Muscle layer of colon (tissue), 2 donors: ENCODE measurements around the gene AKR1B15.

Experiments
- H3K27ac ChIP-seq: one replicate; pipeline ENCODE4 v1.7.0; 2013; ENCODE audit warnings: low read depth, mild to moderate bottlenecking, low read length, moderate library complexity
- H3K27me3 ChIP-seq, 2 donors: one replicate each; pipeline ENCODE4 v1.7.0; 2013; ENCODE audit warnings: low read length in 2 of 2, mild to moderate bottlenecking in 2 of 2; ENCODE audit not compliant: insufficient read depth in 2 of 2, control insufficient read depth in 1 of 2
- H3K36me3 ChIP-seq: one replicate; pipeline ENCODE4 v1.7.0; 2013; ENCODE audit warnings: mild to moderate bottlenecking, low read length; ENCODE audit not compliant: insufficient read depth
- H3K4me1 ChIP-seq: one replicate; pipeline ENCODE4 v1.7.0; 2013; ENCODE audit warnings: mild to moderate bottlenecking, low read length; ENCODE audit not compliant: insufficient read depth
- H3K4me3 ChIP-seq, 2 donors: one replicate each; pipeline ENCODE4 v1.7.0; 2013; ENCODE audit warnings: low read length in 2 of 2, low read depth in 1 of 2, mild to moderate bottlenecking in 1 of 2, moderate library complexity in 1 of 2
- H3K9ac ChIP-seq: one replicate; pipeline ENCODE4 v1.7.0; 2013; ENCODE audit warnings: low read length
- H3K9me3 ChIP-seq: one replicate; pipeline ENCODE4 v1.7.0; 2013; ENCODE audit warnings: mild to moderate bottlenecking, low read length
- donor health status: abdominal sarcoma.
- donor health status: Adenocarcinoma of cecum.

Gene AKR1B15

GRCh38 chr7:134599371-134599770 is 50.5 kb downstream of the AKR1B15 start:
- H3K4me3 ChIP-seq, result no peak overlapping the region
- peaks cover 4% of the 10 kb centered on the region for H3K4me1 ChIP-seq
- no peak overlapping the region for H3K27ac ChIP-seq
- no peak overlapping the region for H3K9ac ChIP-seq
- H3K27me3 ChIP-seq, result no peaks in the 10 kb centered on the region
- H3K36me3 ChIP-seq, result no peaks in the 10 kb centered on the region
- H3K9me3 ChIP-seq, result no peaks in the 10 kb centered on the region

- H3K36me3 ChIP-seq, result no peaks in the 10 kb centered on the region
- H3K27ac ChIP-seq, result no peak overlapping the region
- no peaks in the 10 kb centered on the region for H3K27me3 ChIP-seq
- no peak overlapping the region for H3K4me3 ChIP-seq
- no peaks in the 10 kb centered on the region for H3K9me3 ChIP-seq
- H3K9ac ChIP-seq, result no peak overlapping the region
- H3K4me1 ChIP-seq, result no peaks in the 10 kb centered on the region
These were observed 52.5 kb downstream of the AKR1B15 start for GRCh38 chr7:134601459-134601858.

- no peaks in the 10 kb centered on the region for H3K4me1 ChIP-seq
- no peak overlapping the region for H3K27ac ChIP-seq
- H3K27me3 ChIP-seq, result no peaks in the 10 kb centered on the region
- no peaks in the 10 kb centered on the region for H3K9me3 ChIP-seq
- no peak overlapping the region for H3K9ac ChIP-seq
- H3K36me3 ChIP-seq, result no peaks in the 10 kb centered on the region
- H3K4me3 ChIP-seq, result no peak overlapping the region
These were observed 54.1 kb downstream of the AKR1B15 start for GRCh38 chr7:134602881-134603451.

GRCh38 chr7:134605978-134606923 is 57.3 kb downstream of the AKR1B15 start:
- no peaks in the 10 kb centered on the region for H3K36me3 ChIP-seq
- H3K27ac ChIP-seq, result no peak overlapping the region
- H3K27me3 ChIP-seq, result no peaks in the 10 kb centered on the region
- no peak overlapping the region for H3K9ac ChIP-seq
- no peak overlapping the region for H3K4me3 ChIP-seq
- no peaks in the 10 kb centered on the region for H3K9me3 ChIP-seq
- H3K4me1 ChIP-seq, result no peaks in the 10 kb centered on the region

- Histone ChIP-seq H3K36me3 (no peaks in the 10 kb centered on the region), H3K9me3 (no peaks in the 10 kb centered on the region), H3K27me3 (no peaks in the 10 kb centered on the region), H3K4me3 (no peak overlapping the region), H3K27ac (no peak overlapping the region), H3K9ac (no peak overlapping the region), H3K4me1 (no peaks in the 10 kb centered on the region)
These were observed 62.8 kb downstream of the AKR1B15 start for GRCh38 chr7:134611611-134612151.

- no peaks in the 10 kb centered on the region for H3K36me3 ChIP-seq
- no peaks in the 10 kb centered on the region for H3K4me1 ChIP-seq
- no peaks in the 10 kb centered on the region for H3K27me3 ChIP-seq
- no peak overlapping the region for H3K9ac ChIP-seq
- no peaks in the 10 kb centered on the region for H3K9me3 ChIP-seq
- H3K27ac ChIP-seq, result no peak overlapping the region
- H3K4me3 ChIP-seq, result no peak overlapping the region
These were observed 63.3 kb downstream of the AKR1B15 start for GRCh38 chr7:134612197-134612596.

GRCh38 chr7:134613623-134614347 is 64.9 kb downstream of the AKR1B15 start:
- Histone ChIP-seq H3K9ac (no peak overlapping the region), H3K4me1 (no peaks in the 10 kb centered on the region), H3K27ac (no peak overlapping the region), H3K9me3 (no peaks in the 10 kb centered on the region), H3K4me3 (no peak overlapping the region), H3K36me3 (no peaks in the 10 kb centered on the region), H3K27me3 (no peaks in the 10 kb centered on the region)

- H3K9ac ChIP-seq, result no peak overlapping the region
- no peaks in the 10 kb centered on the region for H3K9me3 ChIP-seq
- H3K27ac ChIP-seq, result no peak overlapping the region
- no peaks in the 10 kb centered on the region for H3K4me1 ChIP-seq
- no peaks in the 10 kb centered on the region for H3K27me3 ChIP-seq
- H3K36me3 ChIP-seq, result no peaks in the 10 kb centered on the region
- H3K4me3 ChIP-seq, result no peak overlapping the region
These were observed 67.7 kb downstream of the AKR1B15 start for GRCh38 chr7:134616611-134617010.

GRCh38 chr7:134618756-134619530 is 70.0 kb downstream of the AKR1B15 start:
- H3K9me3 ChIP-seq, result no peaks in the 10 kb centered on the region
- H3K27ac ChIP-seq, result no peak overlapping the region
- H3K4me3 ChIP-seq, result no peak overlapping the region
- no peaks in the 10 kb centered on the region for H3K4me1 ChIP-seq
- H3K27me3 ChIP-seq, result no peaks in the 10 kb centered on the region
- H3K36me3 ChIP-seq, result no peaks in the 10 kb centered on the region
- H3K9ac ChIP-seq, result no peak overlapping the region

- H3K27ac ChIP-seq, result no peak overlapping the region
- H3K9ac ChIP-seq, result no peak overlapping the region
- no peaks in the 10 kb centered on the region for H3K4me1 ChIP-seq
- H3K4me3 ChIP-seq, result no peak overlapping the region
- H3K36me3 ChIP-seq, result no peaks in the 10 kb centered on the region
- no peaks in the 10 kb centered on the region for H3K27me3 ChIP-seq
- no peaks in the 10 kb centered on the region for H3K9me3 ChIP-seq
These were observed 70.9 kb downstream of the AKR1B15 start for GRCh38 chr7:134619627-134620331.
